Cardiac fibroblast (primary cell): ENCODE measurements around the gene NOX5.
A peak's percentile ranks its signal among the peaks of the same experiment; 100 is the strongest.

Source experiments
- DNase-seq, 2 donors: peaks; one replicate each; pipeline versions ENCODE4 v3.0.0 to v3.0.0-alpha.2; 2010; ENCODE audit warnings: low read depth in 2 of 2
- H3K4me3 ChIP-seq, 2 donors: replicated peaks in 1 of 2; 1 replicate in 1 of 2; 2 replicates in 1 of 2; pipeline ENCODE4 v1.5.1; 2011; ENCODE audit warnings: low read depth in 2 of 2, low read length in 2 of 2, mild to moderate bottlenecking in 2 of 2, moderate library complexity in 1 of 2
- CTCF ChIP-seq: IDR thresholded peaks from one replicate; pipeline ENCODE4 v1.5.1; 2011; ENCODE audit warnings: low read depth, mild to moderate bottlenecking, low read length, inconsistent platforms

The NOX5 gene

GRCh38 chr15:68997050-68997449 is 17.4 kb upstream of the NOX5 start:
- DNase-seq: no peak

GRCh38 chr15:68997930-68998777 is 16.3 kb upstream of the NOX5 start:
- no peak for TF ChIP-seq CTCF
- no peak overlapping the region for H3K4me3 ChIP-seq

More at GRCh38 chr15:68997050-68997449, 17.4 kb upstream of the NOX5 start:
- no peak overlapping the region for H3K4me3 ChIP-seq
- no peak for TF ChIP-seq CTCF

GRCh38 chr15:68999091-68999490 is 15.4 kb upstream of the NOX5 start:
- H3K4me3 ChIP-seq: no peak overlapping the region
- DNase-seq: no peak
- no peak for TF ChIP-seq CTCF

More at GRCh38 chr15:68997930-68998777, 16.3 kb upstream of the NOX5 start:
- DNase-seq: no peak

GRCh38 chr15:69000091-69000490 is 14.4 kb upstream of the NOX5 start:
- no peak overlapping the region for H3K4me3 ChIP-seq
- no peak for DNase-seq
- TF ChIP-seq CTCF: no peak

- DNase-seq: peak in 1 of 2 donors; percentile 14
- no peak for TF ChIP-seq CTCF
- H3K4me3 ChIP-seq: no peak overlapping the region
Measured at GRCh38 chr15:69000725-69001503, 13.6 kb upstream of the NOX5 start.

GRCh38 chr15:69002783-69003182 is 11.7 kb upstream of the NOX5 start:
- TF ChIP-seq CTCF: no peak
- no peak overlapping the region for H3K4me3 ChIP-seq
- DNase-seq: no peak
